HG03469 (cell line): Measurements from ENCODE around the gene ZNF446.
"Not testable (repeated sequence)": the region's sequence is repeated elsewhere in the genome, so short reads cannot be mapped to it uniquely, and the experiment has no call there.

Source experiments
- ATAC-seq: cut with Tn5 transposase; IDR thresholded peaks from one replicate; pipeline ENCODE4 v1.9.1; 2021; ENCODE audit warnings: mild to moderate bottlenecking, moderate library complexity, moderate number of reproducible peaks; ENCODE audit not compliant: unreplicated experiment

ZNF446 gene

DNA sequence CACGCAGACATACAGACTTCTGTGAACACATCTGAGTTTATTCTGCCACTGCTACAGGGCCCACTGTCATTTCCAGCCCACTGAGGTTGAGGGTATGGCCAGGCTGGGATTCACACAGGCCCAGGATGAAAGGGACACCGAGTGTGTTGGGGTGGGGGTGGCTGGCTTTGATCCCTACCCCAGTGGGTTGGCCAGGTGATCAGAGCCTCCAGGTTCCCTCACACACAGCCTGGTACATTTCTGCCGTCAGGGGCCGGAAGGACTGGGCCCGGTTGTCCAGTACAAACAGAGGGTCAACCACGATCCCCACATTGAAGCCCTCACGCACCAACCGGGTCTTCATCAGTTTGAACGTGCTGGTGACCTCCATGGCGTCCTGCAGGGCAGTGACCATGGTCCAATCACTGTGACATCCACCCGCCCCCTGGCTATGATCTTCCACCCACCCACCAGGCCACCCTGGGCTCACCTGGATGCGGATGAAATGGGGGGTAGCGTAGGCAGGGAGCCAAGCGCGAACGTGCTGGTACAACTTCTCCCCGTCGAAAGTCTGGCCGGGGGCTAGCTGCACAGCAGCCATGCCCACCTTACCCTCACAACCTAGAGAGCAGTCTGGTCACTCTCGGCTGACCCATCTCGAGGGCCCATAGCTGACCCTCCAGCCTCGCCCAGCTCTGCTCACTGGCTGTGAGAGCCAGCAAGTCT lies 22.3 kb downstream of the ZNF446 start:
- ATAC-seq: no peak

DNA sequence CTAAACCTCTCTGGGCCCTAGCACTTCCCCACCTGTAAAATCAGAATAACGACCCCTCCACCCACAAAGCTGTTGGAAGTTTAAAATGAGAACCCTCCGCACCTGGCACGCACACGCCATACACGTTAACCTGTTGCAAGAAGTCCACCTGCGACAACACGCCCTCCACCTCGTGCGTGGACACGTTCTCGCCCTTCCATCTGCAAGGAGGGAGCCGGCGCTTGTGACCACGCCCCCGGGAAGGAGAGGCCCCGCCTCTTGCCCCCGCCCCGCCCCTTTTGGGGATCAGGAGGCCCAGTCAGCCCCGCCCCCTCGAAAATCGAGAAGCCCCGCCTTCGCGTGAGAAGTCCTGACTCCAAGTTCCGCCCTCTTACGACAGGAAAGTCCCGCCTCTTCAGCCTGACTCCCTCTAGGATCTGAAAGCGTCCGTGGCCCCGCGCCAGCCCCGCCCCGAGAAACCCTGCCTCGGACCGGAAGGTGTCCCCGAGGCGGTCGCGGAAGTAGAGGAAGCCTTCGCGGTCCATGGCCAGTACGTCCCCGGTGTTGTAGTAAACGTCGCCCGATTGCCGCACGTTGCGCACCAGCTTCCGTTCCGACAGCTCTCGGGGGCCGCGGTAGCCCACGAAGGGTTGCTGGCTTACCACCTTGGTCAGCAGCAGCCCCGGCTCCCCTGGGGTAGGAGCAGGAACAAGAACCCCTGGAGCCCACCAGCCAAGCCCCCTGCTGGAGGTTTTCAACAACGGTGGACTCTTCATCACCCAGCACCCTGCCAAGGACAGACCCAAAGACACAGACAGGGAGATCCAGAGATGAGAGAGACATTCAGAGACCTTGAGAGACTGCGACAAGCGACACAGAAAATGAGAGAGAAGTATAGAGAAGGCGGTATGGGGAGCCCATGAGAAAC lies 23.1 kb downstream of the ZNF446 start:
- peak; percentile 66 for ATAC-seq

DNA sequence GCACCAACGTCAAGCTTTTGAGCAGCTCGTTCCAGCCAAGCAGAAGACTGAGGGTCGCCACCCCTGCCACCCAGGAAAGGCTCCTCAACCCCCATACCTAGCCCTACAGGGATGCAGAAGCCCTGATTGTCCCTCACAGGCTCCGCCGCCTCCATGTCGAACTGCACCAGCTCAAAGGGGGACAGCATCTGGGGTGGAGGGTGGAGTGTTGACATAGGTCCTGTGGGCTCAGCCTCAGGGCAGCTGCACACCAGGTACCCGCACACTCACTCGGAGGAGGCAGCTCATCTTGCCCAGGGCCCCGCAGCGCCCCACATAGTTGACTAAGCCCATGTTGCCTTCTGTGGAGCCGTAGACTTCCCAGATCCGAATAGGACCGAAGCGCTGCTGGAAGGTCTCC lies 24.1 kb downstream of the ZNF446 start:
- no peak for ATAC-seq

DNA sequence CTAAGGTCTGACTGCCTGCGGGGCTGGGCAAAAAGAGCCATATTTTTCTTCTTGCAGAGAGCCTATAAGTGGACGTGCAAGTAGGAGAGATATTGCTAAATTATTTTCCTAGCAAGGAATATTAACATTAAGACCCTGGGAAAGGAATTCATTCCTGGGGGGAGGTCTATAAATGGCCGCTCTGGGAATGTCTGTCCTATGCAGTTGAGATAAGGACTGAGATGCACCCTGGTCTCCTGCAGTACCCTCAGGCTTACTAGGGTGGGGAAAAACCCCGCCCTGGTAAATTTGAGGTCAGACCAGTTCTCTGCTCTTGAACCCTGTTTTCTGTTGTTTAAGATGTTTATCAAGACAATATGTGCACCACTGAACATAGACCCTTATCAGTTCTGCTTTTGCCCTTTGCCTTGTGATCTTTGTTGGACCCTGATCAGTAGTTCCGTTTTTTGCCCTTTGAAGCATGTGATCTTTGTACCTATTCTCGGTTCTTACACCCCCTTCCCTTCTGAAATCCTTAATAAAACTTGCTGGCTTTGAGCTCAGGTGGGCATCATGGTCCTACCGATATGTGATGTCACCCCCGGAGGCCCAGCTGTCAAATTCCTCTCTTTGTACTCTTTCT lies 31.6 kb downstream of the ZNF446 start:
- not testable (repeated sequence) for ATAC-seq

DNA sequence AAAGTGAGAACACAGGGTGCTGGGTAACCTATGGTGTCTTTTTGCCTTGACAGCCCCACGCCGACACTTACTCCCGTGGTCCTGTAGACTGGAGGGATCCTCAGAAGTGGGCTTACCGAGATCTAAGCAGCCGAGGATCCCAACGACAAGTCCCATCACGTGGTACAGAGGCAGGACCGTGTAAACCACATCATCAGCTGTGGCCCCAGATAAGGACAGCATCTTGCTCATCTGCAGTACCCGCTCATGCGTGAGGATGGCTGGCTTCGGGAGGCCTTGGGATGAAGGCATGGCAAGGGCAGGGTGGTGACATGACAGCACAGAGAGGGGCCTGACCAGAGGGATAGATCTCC lies 33.6 kb downstream of the ZNF446 start:
- ATAC-seq: no peak

DNA sequence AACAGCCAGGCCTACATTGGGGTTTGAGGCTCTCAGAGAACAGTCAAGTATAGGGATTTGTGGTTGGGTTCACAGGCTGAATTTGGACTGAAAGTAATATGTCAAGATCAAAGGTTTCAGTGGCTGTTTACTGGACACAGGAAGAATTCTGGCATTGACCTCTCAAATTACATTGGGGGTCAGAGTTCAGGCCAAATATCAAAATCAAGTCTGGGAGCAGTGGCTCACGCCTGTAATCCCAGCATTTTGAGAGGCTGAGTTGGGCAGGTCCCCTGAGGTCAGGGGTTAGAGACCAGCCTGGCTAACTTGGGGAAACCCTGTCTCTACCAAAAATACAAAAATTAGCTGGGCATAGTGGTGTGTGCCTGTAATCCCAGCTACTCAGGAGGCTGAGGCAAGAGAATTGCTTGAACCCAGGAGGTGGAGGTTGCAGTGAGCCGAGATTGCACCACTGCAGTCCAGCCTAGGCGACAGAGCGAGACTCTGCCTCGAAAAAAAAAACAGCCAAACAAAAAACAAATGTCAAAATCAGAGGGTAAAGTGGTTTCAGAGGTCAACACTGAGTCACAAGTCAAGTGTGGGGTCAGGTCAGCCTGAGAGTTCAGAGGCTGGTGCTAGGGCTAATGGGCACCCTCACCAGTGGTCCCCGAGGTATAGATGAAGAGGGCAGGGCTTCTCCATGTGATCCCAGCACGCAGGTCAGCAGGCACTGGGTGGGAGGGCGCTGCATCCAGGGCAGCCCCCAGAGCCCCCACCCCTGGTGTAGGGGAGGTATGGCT lies 34.1 kb downstream of the ZNF446 start:
- ATAC-seq: no peak

DNA sequence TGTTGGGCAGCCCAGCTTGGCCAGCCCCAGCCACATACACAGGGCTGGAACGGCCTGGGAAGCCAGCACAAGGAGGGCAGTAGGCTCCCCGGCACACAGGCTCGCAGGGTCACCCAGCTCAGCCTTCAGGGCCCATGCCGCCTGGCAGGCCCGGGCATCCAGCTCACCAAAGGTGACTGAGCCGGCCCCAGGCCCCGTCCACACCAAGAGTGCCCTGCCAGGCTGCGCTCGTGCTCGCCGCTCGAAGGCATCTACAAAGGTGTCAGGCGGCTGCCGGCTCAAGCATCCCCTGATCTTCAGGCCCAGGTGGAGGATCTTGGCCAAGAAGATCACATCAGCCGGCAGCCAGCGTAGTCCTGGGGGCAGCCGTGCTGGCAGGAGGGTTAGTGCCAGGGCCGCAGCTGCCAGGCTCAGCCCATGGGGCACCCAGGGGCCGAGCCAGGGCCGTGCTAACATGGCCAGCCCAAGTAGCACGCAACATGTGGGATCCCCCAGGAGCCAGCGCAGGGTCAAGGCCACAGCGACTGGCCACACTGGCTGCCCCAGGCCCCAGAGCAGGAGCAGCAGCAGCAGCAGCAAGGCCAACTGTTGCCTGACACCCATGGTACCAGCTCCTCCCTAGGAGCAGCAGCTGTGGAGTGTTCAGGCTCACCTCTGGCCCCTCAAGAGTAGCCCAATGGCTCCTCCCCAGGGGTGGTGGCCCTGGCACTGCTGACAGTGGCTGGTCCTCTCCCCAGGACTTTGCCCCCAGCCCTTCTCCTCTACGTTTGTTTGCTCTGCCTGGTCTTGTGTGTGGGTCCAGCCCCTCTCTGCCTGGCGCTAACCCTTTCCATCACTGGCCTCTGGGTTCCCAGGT lies 35.4 kb downstream of the ZNF446 start, which contains the start of gene SLC27A5:
Gene SLC27A5 (minus strand): TSS at position 640 of the 856 bp plus-strand sequence. CDS start 37 bp downstream, at position 603.
- ATAC-seq: no peak

DNA sequence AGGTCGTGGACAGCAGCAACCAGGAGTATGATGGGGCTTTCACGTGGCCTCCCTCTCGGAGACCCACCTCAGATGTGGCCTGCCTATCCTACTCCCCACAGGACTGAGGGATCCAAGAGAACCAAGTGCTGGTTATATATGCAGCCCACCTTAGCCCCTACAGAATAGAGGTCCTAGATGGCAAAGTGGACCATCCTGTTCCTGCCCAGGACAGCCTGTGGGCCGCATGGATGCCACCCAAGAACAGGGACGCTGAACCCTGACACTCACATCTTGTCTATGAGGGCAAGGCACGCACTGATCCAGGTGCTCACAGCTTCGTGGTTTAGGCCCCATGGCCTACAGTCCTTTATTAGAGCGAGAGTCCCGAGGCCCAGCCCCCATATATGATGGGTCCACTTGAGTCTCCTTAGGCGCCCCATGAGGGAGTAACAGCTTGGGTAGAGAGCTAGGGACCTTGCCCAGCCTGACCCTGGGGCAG lies 37.1 kb downstream of the ZNF446 start:
- no peak for ATAC-seq

DNA sequence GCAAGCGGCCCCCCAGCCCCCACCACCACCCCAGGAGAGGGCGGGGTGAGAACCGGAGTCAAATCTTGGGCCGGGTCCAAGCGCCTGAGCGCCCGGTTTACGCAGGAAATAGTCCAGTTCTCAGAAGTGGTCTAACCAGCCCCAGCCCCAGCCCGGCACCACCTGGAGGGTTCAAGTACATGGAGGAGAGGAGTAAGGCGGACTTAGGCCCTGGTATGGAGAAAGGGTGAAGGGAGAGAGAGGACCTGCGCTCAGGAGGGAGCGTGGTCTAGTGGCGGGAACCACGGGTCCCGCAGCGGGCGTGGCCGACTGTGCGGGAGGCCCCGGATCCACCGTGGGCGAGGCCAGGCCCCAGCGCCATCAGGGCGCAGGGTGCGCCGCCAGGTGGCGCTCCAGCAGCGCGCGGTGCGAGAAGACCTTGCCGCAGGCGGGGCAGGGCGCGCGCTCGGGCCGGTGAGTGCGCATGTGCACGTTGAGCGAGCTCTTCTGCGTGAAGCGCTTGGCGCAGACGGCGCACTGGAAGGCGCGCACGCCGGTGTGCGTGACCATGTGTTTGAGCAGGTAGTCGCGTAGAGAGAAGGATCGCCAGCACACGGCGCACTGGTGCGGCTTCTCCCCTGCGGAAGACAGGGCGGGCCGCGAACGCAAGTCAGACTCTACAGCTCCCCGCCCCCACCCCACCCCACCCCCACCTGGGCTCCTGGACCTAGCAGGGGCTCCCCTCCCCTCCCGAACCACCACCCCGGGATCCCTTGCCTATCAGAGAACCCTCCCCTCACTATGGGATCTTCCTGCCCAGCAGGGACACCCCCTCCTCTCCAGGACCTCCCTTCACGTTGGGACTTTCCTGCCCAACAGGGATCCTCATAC lies 37.8 kb downstream of the ZNF446 start:
- peak; percentile 60 for ATAC-seq

DNA sequence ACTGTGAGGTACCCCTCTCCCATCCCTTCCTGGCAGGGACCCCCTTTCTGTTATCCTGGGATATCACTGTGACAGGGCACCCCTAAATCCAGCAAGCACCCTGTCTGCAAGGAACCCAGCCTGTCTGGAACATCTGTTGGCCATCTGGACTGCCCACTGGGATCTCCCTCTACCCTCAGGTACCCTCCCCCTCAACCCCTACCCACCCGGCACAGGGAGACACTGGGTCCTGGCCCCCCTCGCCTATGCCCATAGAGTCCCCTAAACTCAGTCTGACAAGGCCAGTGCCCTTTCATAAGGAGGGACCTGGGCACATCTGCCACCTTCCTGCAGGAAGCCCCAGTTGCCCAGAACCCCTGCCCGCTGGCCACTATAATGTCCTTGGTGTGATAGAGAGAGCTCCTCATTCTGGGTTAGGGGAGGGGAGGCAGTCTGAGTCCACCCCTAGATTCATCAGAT lies 38.4 kb downstream of the ZNF446 start:
- no peak for ATAC-seq

DNA sequence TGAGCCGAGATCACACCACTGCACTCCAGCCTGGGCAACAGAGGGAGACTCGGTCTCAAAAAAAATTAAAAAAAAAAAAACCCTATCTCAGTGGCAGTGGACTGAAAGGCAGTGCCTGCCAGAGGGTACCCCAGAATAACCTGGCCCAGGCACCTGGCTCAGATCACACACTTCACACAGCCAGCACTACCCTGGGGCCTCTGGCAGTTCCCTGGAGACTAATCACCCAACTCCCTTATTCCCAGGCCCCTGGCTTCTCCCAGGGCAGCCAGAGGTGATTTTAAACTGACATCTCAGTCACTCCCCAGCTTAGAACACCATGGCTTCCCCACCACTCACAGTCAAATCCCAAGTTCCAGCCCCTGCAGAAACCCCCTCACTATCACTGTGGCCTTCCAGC lies 39.1 kb downstream of the ZNF446 start:
- ATAC-seq: no peak

DNA sequence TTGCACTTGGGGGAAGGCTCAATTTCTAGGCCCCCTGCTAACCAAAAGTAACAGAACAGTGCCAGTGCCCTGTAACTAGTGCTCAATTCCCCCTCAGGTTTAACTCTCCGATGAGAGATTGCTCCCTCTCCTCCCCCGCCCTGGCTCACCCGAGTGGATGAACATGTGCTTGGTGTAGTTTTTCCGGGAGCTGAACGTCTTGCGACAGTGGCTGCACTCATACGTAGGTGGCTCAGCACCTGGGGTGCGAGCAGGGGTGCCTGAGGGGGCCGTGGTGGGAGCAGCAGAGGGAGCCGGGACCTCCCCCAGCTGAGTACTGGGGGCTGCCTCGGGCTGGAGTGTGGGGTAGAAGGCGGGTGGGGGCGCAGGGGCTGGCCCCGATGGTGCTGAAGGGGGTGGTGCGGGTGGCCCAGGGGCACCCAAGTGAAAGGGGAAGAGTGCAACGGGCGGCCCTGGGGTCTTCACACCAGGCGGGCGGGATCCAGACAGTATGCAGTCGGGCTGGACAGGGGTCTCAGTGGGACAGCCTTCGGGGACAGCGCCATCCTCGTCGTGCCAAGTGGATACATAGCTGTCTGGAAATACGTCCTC lies 40.2 kb downstream of the ZNF446 start:
- no peak for ATAC-seq

DNA sequence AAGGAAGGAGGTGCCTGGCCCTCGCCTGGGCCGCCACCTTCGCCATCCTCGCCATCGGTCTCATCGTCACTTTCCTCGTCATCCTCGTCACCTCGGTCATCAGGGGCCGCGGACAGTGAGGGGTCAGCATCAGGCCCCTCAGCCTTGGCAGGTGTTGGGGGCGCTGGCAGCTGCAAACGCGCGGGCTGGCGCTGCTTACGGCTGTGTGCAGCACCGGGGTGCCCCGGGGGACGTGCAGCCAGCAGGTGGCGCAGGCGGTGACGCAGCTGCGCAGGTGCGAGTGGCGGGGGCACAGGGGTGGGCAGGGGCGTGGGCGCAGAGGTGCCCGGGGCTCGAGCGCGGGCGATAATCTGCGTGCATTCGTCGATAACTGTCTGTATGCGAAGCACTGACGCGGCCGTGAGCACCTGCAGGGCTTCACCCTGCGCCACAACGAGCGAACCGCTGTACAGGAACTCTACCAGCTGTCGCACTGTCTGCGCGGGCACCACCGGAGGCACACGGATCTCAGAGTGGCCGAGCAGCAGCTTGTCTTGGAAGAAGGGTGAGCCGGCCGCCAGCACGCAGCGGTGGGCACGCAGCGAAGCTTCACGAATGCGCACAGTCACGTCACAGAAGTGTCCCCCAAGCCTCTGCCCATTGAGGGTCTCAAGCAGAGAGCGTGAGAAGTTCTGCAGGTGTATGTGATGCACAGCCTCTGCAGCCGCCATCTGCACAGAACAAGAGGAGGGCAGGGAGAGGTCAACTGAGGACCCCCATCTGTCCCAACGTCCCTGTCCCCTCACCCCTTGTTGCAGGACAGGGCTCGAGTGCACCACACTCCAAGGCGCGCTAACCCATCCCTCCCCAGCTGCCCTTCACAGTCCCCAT lies 41.0 kb downstream of the ZNF446 start:
- no peak for ATAC-seq

DNA sequence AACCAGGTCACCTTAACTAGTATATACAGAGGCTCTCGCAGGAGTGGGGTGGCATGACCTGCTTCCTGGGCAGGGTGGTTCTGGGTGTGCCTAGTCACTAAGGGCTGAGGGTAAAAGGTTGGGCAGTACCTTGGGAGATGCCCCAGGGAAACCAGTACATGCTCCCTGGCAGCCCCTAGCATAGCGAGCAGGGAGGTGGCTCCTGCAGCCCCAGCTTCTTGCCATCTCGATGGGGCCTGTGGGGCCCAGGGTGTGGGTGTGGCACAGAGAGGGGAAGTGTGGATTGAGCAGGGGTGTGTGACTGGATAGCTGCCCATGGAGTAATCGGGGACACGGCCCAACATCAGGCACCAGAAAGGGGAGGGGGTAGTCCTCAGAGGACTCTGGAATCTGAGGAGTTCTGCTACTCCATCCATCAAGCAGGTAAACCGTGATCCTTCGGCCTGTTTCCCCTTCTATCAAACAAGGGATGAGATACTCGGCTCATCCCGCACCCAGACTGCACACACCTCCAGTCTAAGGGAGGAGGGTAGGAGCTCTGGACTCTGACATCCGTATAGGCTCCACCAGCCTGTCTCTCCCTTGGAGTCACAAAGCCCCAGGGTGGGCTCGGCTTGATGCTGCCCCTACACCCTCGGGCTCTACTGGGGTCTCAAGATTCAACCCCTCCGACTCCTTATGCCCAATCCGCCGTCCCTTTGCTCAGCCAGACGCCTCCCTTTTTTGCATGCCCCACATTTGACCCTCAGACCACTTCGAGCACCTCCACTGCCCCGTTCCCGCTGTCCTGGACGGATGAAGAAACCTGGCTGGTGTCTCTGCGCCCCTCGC lies 42.3 kb downstream of the ZNF446 start:
- no peak for ATAC-seq

DNA sequence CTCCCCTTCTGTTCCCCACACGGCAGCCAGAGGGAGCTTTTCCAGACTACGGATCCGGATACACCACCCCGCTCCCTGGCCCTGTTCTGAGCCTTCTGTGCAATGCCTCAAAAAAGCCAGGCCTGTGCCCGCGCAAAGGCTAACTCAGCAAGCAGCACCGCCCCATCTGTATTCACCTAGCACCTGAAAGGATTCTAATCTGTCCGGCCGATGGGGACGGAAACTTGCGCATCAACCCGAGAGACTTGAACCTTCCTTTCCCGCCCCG lies 42.9 kb downstream of the ZNF446 start:
- no peak for ATAC-seq

DNA sequence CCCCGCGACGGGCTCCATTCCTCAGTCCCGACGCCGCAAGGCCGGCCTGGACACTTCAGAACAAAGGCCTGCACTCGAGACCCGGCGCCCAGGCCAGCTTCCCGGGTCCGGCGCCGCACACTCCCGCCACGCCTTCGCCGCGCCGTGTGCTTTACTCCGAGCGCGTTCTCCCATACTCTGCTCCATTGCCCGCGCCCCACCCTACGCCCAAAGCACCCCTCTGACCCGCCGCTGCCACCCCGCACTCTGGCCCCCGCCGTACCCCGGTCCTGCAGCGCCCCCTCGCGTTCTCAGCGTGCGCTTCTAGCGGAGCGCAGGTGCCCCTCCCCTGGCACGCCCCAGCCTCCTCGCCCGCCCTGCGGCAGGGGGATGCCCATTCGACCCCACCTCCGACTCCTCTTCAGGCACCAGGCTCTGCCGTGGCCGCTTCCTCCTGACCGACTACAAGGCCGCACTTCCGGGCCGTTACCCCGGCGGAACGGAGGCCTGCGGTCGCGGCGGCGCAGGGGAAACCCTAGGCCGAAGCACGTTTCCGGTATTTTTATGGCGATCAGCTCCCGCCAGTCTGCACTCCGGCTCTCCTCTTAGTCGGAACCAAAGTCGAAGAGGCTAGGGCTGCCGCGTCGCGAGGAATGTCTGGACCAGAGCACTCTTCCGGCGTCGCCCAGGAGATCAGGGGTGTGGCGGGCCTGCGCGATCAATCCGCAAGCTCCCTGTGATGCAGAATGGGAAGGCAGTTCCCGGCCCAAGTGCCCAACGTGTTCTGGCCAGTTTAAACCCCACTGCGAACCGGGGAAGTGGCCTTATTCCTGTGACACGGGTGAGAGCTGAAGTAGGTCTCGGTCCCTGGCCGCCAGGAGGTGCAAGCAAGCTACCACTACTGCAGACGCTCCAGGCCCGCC lies 43.5 kb downstream of the ZNF446 start, which contains the start of gene ZBTB45:
Gene ZBTB45 (minus strand): TSS at position 456 of the 902 bp plus-strand sequence. CDS start 2,137 bp downstream, outside the sequence.
- ATAC-seq: peak; percentile 52
